ENCODE data around the gene INSYN2A.

Gene INSYN2A

GRCh38 chr10:127148933-127149220 lies 47.5 kb downstream of the INSYN2A start:
- no peak for DNase-seq (ENCODE audit: low spot score)
- no peak for TF ChIP-seq CTCF (IDR thresholded peaks at IDR 0.05; ENCODE audit: extremely low read depth, missing control alignments)

GRCh38 chr10:127148066-127148932 lies 48.1 kb downstream of the INSYN2A start:
- TF ChIP-seq CTCF (IDR thresholded peaks at IDR 0.05; ENCODE audit: extremely low read depth, missing control alignments), result no peak
- DNase-seq (ENCODE audit: low spot score), result no peak

- no peak for DNase-seq (ENCODE audit: low spot score)
- TF ChIP-seq CTCF (IDR thresholded peaks at IDR 0.05; ENCODE audit: extremely low read depth, missing control alignments), result no peak
Observed at GRCh38 chr10:127146661-127147060, 49.7 kb downstream of the INSYN2A start.
